Endodermal cell (in vitro differentiated cells): ENCODE data around the gene MFAP3. TPM values are rescaled to one million over a fixed set of nuclear protein-coding genes. Genes with fewer than 3 reads are reported as not detected.

Experiments
- DNase-seq: peaks from one replicate; pipeline ENCODE4 v3.0.0-alpha.2; 2017
- H3K27ac ChIP-seq: 2 replicates; pipeline ENCODE4 v1.5.1; 2013; ENCODE audit warnings: mild to moderate bottlenecking, low read depth, low read length, moderate library complexity
- H3K27me3 ChIP-seq: 2 replicates; pipeline ENCODE4 v1.6.1; 2013; ENCODE audit warnings: mild to moderate bottlenecking, low read length, moderate library complexity; ENCODE audit not compliant: insufficient read depth, control insufficient read depth, poor library complexity, severe bottlenecking
- H3K36me3 ChIP-seq: 2 replicates; pipeline ENCODE4 v1.7.0; 2013; ENCODE audit warnings: mild to moderate bottlenecking, low read length, moderate library complexity; ENCODE audit not compliant: control insufficient read depth, insufficient read depth
- H3K4me1 ChIP-seq: one replicate; pipeline ENCODE4 v1.7.0; 2013; ENCODE audit warnings: low read length; ENCODE audit not compliant: control insufficient read depth, insufficient read depth
- H3K4me3 ChIP-seq: 2 replicates; pipeline ENCODE4 v1.5.1; 2013; ENCODE audit warnings: mild to moderate bottlenecking, low read length, moderate library complexity
- H3K9ac ChIP-seq: 2 replicates; pipeline ENCODE4 v1.6.1; 2013; ENCODE audit warnings: mild to moderate bottlenecking, low read length, moderate library complexity; ENCODE audit not compliant: poor library complexity, severe bottlenecking; ENCODE audit errors: extremely low read depth
- H3K9me3 ChIP-seq: 2 replicates; pipeline ENCODE4 v1.6.1; 2013; ENCODE audit warnings: mild to moderate bottlenecking, low read length, moderate library complexity; ENCODE audit not compliant: control insufficient read depth
- H3K27ac Mint-ChIP-seq: 2 replicates; pipeline ENCODE4 v1.8.0; 2020; ENCODE audit warnings: mixed read lengths
- H3K27me3 Mint-ChIP-seq: 2 replicates; pipeline ENCODE4 v1.8.0; 2021; ENCODE audit warnings: mild to moderate bottlenecking, mixed read lengths; ENCODE audit not compliant: insufficient read depth
- H3K36me3 Mint-ChIP-seq: 2 replicates; pipeline ENCODE4 v1.8.0; 2020; ENCODE audit warnings: low read depth, mixed read lengths
- H3K4me1 Mint-ChIP-seq: 2 replicates; pipeline ENCODE4 v1.8.0; 2020; ENCODE audit warnings: mixed read lengths
- H3K4me3 Mint-ChIP-seq: 2 replicates; pipeline ENCODE4 v1.8.0; 2020; ENCODE audit warnings: mild to moderate bottlenecking, moderate library complexity, mixed read lengths
- H3K9me3 Mint-ChIP-seq: 2 replicates; pipeline ENCODE4 v1.8.0; 2020; ENCODE audit warnings: mild to moderate bottlenecking, mixed read lengths
- WGBS, 2 experiments: methylation state at CpG; one replicate each; pipeline versions ENCODE4 v1.1.5 to v1.1.7; 2013; ENCODE audit warnings: missing lambda C conversion rate in 2 of 2, mixed read lengths in 1 of 2; ENCODE audit not compliant: insufficient coverage in 1 of 2, insufficient read length in 1 of 2; 5-methylcytosine and 5-hydroxymethylcytosine counted together
- total RNA-seq, 2 donors: library from RNA; stranded (reverse); fragmentation: NEBNext Ultra II Directional in 1 of 2; extraction: Animal tissue kit (Norgen Biotek cat#: 25700) in 1 of 2; gene quantifications; 2 replicates in 1 of 2; 3 replicates in 1 of 2; pipeline ENCODE4 v1.2.1, GENCODE V29; 2021
- TF ChIP-seq, protein P1 (sequence below): fragments of 200-600 bp; sonication (generic); conservative IDR thresholded peaks from 2 replicates; pipeline ENCODE4 v1.5.0; 2021; ENCODE audit warnings: antibody characterized with exemption, mild to moderate bottlenecking

Gene MFAP3
- total RNA-seq, 2 donors from 2014 or later, result 25.8 to 36.2 TPM

DNA sequence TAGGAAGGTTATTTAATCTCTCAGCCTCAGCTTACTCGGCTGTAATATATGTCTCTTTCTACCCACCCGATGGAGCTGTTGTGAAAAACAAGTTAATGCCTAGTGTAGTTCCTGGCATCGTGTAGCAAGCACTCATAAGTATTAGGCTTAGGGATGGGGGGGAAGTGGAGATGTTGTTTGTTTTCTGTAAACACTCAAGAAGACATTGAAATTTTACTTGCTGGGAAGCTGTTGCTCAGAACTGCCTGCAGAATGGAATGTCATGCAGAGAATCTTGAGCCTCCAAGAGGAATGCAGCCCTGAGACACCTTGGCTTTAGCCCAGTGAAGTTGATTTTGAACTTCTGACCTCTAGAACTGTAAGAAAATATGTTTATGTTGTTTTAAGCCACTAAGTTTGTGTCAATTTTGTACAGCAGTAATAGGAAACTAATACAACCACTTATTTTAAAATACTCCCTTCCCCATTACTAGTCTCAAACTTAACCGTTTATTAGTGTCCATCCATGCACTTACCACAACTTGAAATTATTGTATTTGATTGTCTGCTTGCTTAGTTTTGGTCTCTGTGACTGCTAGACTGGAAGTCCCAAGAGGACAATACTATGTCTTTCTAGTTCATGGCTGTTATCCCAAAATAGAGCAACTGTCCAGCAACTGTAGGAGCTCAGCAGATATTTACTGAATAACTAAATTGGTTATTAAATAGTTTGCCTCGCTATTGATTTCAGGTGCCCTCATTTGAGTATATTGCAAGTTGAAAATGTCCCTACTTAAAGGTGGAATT lies 53.8 kb downstream of the MFAP3 start:
- Mint-ChIP-seq H3K27me3 (peaks cover 31% of the 10 kb centered on the region), H3K9me3 (no peaks in the 10 kb centered on the region), H3K4me1 (peaks cover 31% of the 10 kb centered on the region), H3K4me3 (no peak overlapping the region), H3K27ac (peak overlapping the region; percentile 53), H3K36me3 (no peaks in the 10 kb centered on the region)
- TF ChIP-seq, protein P1, sequence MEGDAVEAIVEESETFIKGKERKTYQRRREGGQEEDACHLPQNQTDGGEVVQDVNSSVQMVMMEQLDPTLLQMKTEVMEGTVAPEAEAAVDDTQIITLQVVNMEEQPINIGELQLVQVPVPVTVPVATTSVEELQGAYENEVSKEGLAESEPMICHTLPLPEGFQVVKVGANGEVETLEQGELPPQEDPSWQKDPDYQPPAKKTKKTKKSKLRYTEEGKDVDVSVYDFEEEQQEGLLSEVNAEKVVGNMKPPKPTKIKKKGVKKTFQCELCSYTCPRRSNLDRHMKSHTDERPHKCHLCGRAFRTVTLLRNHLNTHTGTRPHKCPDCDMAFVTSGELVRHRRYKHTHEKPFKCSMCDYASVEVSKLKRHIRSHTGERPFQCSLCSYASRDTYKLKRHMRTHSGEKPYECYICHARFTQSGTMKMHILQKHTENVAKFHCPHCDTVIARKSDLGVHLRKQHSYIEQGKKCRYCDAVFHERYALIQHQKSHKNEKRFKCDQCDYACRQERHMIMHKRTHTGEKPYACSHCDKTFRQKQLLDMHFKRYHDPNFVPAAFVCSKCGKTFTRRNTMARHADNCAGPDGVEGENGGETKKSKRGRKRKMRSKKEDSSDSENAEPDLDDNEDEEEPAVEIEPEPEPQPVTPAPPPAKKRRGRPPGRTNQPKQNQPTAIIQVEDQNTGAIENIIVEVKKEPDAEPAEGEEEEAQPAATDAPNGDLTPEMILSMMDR, result no peak
- Histone ChIP-seq H3K4me3 (no peak overlapping the region), H3K36me3 (no peaks in the 10 kb centered on the region), H3K4me1 (peaks cover 16% of the 10 kb centered on the region), H3K27ac (no peak overlapping the region), H3K9ac (no peak overlapping the region), H3K27me3 (peaks cover 5% of the 10 kb centered on the region), H3K9me3 (no peaks in the 10 kb centered on the region)
- DNase-seq, result no peak
- 53 to 78% methylated on average over 3 to 5 of the region's 5 CpGs for WGBS, 2 experiments

DNA sequence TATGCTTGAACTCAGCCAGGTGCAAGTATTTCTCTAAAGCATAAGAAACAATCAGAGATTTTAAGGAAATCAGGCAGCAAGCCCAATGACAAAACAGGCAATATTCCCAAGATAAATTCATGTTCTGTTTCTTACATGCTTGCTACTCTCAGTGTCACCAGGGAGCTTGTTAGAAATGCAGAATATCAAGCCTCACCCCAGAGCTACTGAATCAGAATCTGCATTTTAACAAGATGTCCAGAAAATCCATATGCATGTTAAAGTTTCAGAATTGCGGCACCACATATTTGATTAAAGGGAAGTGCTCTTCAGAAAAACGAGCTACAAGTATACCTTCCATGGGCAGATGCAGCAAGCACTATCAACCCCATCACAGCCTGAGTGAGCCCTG lies 54.4 kb downstream of the MFAP3 start:
- Mint-ChIP-seq H3K4me3 (no peak overlapping the region), H3K27me3 (peaks cover 29% of the 10 kb centered on the region), H3K9me3 (no peaks in the 10 kb centered on the region), H3K27ac (no peak overlapping the region), H3K36me3 (no peaks in the 10 kb centered on the region), H3K4me1 (peaks cover 26% of the 10 kb centered on the region)
- Histone ChIP-seq H3K27me3 (peaks cover 5% of the 10 kb centered on the region), H3K27ac (no peak overlapping the region), H3K9me3 (no peaks in the 10 kb centered on the region), H3K4me3 (no peak overlapping the region), H3K4me1 (peaks cover 14% of the 10 kb centered on the region), H3K9ac (no peak overlapping the region), H3K36me3 (no peaks in the 10 kb centered on the region)
- no peak for DNase-seq
- WGBS, 2 experiments, result 84 to 94% methylated on average over 2 of the region's 2 CpGs
- TF ChIP-seq, protein P1, result no peak

DNA sequence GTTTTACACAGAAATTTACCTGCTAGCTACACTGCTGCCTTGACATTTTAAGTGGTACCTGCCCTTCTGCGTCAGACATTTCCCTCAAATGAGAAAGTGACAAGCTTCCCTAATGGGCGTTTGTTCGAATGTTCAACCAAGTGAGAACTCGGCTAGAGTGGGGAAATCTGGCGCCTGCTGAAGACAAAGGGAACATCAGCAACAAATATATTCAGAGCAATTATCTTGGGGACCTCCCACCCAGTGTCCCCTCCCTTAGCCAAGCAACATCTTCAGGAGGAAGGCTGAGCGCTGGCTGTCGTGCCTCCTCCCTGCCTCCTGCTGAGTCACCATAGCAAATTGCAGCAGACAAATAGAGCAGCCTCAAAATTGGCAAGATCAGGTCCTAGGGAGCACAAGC lies 57.1 kb downstream of the MFAP3 start:
- Mint-ChIP-seq H3K36me3 (no peaks in the 10 kb centered on the region), H3K9me3 (no peaks in the 10 kb centered on the region), H3K4me1 (peaks cover 17% of the 10 kb centered on the region), H3K27me3 (peaks cover 23% of the 10 kb centered on the region), H3K4me3 (no peak overlapping the region), H3K27ac (no peak overlapping the region)
- Histone ChIP-seq H3K9ac (no peak overlapping the region), H3K4me1 (peaks cover 7% of the 10 kb centered on the region), H3K27me3 (peaks cover 5% of the 10 kb centered on the region), H3K27ac (no peak overlapping the region), H3K36me3 (no peaks in the 10 kb centered on the region), H3K9me3 (no peaks in the 10 kb centered on the region), H3K4me3 (no peak overlapping the region)
- TF ChIP-seq, protein P1, result no peak
- WGBS, 2 experiments, result 78% methylated on average over 6 to 7 of the region's 7 CpGs
- DNase-seq, result no peak
